ENCODE results near the gene YAF2.

YAF2 gene

GRCh38 chr12:42161529-42161928, 76.5 kb downstream of the YAF2 start:
- TF ChIP-seq CTCF (IDR thresholded peaks at IDR 0.05; ENCODE audit: insufficient read depth, low read length) (no peak), REST (IDR thresholded peaks at IDR 0.05; ENCODE audit: insufficient replicate concordance, low read depth) (no peak), POLR2AphosphoS5 (IDR thresholded peaks at IDR 0.05; ENCODE audit: low read depth) (no peak), SPI1 (IDR thresholded peaks at IDR 0.05; ENCODE audit: borderline replicate concordance, low read depth) (no peak), GABPA (IDR thresholded peaks at IDR 0.05; ENCODE audit: low read depth) (no peak)
- H3K4me3 ChIP-seq (replicated peaks; ENCODE audit: insufficient read depth, low read length): no peak overlapping the region

GRCh38 chr12:42156232-42156631, 81.8 kb downstream of the YAF2 start:
- no peak overlapping the region for H3K4me3 ChIP-seq (replicated peaks; ENCODE audit: insufficient read depth, low read length)
- H3K27me3 ChIP-seq (ENCODE audit: insufficient read depth, poor library complexity, severe bottlenecking): no peaks in the 10 kb centered on the region
- no peak for DNase-seq (ENCODE audit: low read depth in 1 of 2, low spot score in 1 of 2)
- TF ChIP-seq POLR2AphosphoS5 (IDR thresholded peaks at IDR 0.05; ENCODE audit: low read depth): no peak
- TF ChIP-seq SPI1 (IDR thresholded peaks at IDR 0.05; ENCODE audit: borderline replicate concordance, low read depth): no peak
- TF ChIP-seq GABPA (IDR thresholded peaks at IDR 0.05; ENCODE audit: low read depth): no peak
- no peak for TF ChIP-seq REST (IDR thresholded peaks at IDR 0.05; ENCODE audit: insufficient replicate concordance, low read depth)
- no peak for TF ChIP-seq CTCF (IDR thresholded peaks at IDR 0.05; ENCODE audit: insufficient read depth, low read length)
- no peak overlapping the region for H3K27ac ChIP-seq (replicated peaks)

More at GRCh38 chr12:42161529-42161928, 76.5 kb downstream of the YAF2 start:
- Histone ChIP-seq H3K27ac (replicated peaks) (no peak overlapping the region), H3K27me3 (ENCODE audit: insufficient read depth, poor library complexity, severe bottlenecking) (no peaks in the 10 kb centered on the region)
- no peak for DNase-seq (ENCODE audit: low read depth in 1 of 2, low spot score in 1 of 2)

- Histone ChIP-seq H3K4me3 (replicated peaks; ENCODE audit: insufficient read depth, low read length) (no peak overlapping the region), H3K27me3 (ENCODE audit: insufficient read depth, poor library complexity, severe bottlenecking) (no peaks in the 10 kb centered on the region), H3K27ac (replicated peaks) (no peak overlapping the region)
- DNase-seq (ENCODE audit: low read depth in 1 of 2, low spot score in 1 of 2): no peak
- TF ChIP-seq SPI1 (IDR thresholded peaks at IDR 0.05; ENCODE audit: borderline replicate concordance, low read depth) (no peak), CTCF (IDR thresholded peaks at IDR 0.05; ENCODE audit: insufficient read depth, low read length) (no peak), GABPA (IDR thresholded peaks at IDR 0.05; ENCODE audit: low read depth) (no peak), POLR2AphosphoS5 (IDR thresholded peaks at IDR 0.05; ENCODE audit: low read depth) (no peak), REST (IDR thresholded peaks at IDR 0.05; ENCODE audit: insufficient replicate concordance, low read depth) (no peak)
These were observed 92.4 kb downstream of the YAF2 start for GRCh38 chr12:42145552-42146215.

Data from HL-60 (cell line).